Fibroblast of lung (primary cell): ENCODE measurements around the gene SCRN2. TPM values are rescaled to one million over a fixed set of nuclear protein-coding genes. Genes with fewer than 3 reads are reported as not detected.

Experiments used
- DNase-seq, 2 donors: peaks; one replicate each; pipeline versions ENCODE4 v3.0.0 to v3.0.0-alpha.2; 2010; ENCODE audit warnings: low read depth in 2 of 2
- H2AFZ ChIP-seq: 2 replicates; pipeline ENCODE4 v1.5.1; 2012; ENCODE audit warnings: low read length, control low read depth, inconsistent platforms
- H3K27ac ChIP-seq: 2 replicates; pipeline ENCODE4 v1.5.1; 2011; ENCODE audit warnings: low read length, control low read depth; ENCODE audit not compliant: insufficient read depth
- H3K27me3 ChIP-seq: 2 replicates; pipeline ENCODE4 v1.5.1; 2011; ENCODE audit warnings: mild to moderate bottlenecking, low read length; ENCODE audit not compliant: control insufficient read depth, insufficient read depth
- H3K36me3 ChIP-seq: 2 replicates; pipeline ENCODE4 v1.5.1; 2011; ENCODE audit warnings: low read length; ENCODE audit not compliant: control insufficient read depth, insufficient read depth
- H3K4me1 ChIP-seq: 2 replicates; pipeline ENCODE4 v1.5.1; 2011; ENCODE audit warnings: low read length; ENCODE audit not compliant: control insufficient read depth, insufficient read depth; ENCODE audit errors: extremely low read depth
- H3K4me2 ChIP-seq: 2 replicates; pipeline ENCODE4 v1.5.1; 2011; ENCODE audit warnings: low read length, control low read depth; ENCODE audit not compliant: insufficient read depth; ENCODE audit errors: extremely low read depth
- H3K4me3 ChIP-seq, 4 experiments: fragments of 200-600 bp in 1 of 4; sonication (generic) in 1 of 4; replicated peaks in 1 of 4; 2 replicates each; pipeline ENCODE4 v1.5.1; 2011 to 2016; ENCODE audit warnings: low read length in 4 of 4, low read depth in 3 of 4, mild to moderate bottlenecking in 3 of 4, control low read depth in 2 of 4, inconsistent platforms in 1 of 4, mixed read lengths in 1 of 4; ENCODE audit not compliant: insufficient read depth in 1 of 4; ENCODE audit errors: control extremely low read depth in 1 of 4
- H3K79me2 ChIP-seq: 2 replicates; pipeline ENCODE4 v1.5.1; 2012; ENCODE audit warnings: mild to moderate bottlenecking, low read length, inconsistent platforms; ENCODE audit not compliant: control insufficient read depth, insufficient read depth
- H3K9ac ChIP-seq: 2 replicates; pipeline ENCODE4 v1.5.1; 2011; ENCODE audit warnings: mild to moderate bottlenecking, low read length, control low read depth; ENCODE audit not compliant: insufficient read depth
- H3K9me3 ChIP-seq: 2 replicates; pipeline ENCODE4 v1.5.1; 2012; ENCODE audit warnings: low read depth, low read length; ENCODE audit not compliant: control insufficient read depth, insufficient read depth
- H4K20me1 ChIP-seq: 2 replicates; pipeline ENCODE4 v1.5.1; 2011; ENCODE audit warnings: low read length; ENCODE audit not compliant: control insufficient read depth, insufficient read depth; ENCODE audit errors: extremely low read depth
- CTCF ChIP-seq, 2 donors: IDR thresholded peaks in 1 of 2; conservative IDR thresholded peaks in 1 of 2; 1 replicate in 1 of 2; 2 replicates in 1 of 2; pipeline ENCODE4 v1.5.1; 2011 to 2012; ENCODE audit warnings: low read length in 2 of 2, control low read depth in 1 of 2, inconsistent platforms in 1 of 2, low read depth in 1 of 2, mild to moderate bottlenecking in 1 of 2
- EZH2 ChIP-seq: IDR thresholded peaks from 2 replicates; pipeline ENCODE4 v1.5.1; 2012; ENCODE audit warnings: low read length, control low read depth, mild to moderate bottlenecking; ENCODE audit errors: missing control alignments
- polyA plus RNA-seq, 2 donors: library from polyadenylated mRNA; depleted of rRNA in 1 of 2; stranded (reverse) in 1 of 2; unstranded in 1 of 2; fragments of >200 nt; gene quantifications; 2 replicates each; pipeline ENCODE4 v1.2.1, GENCODE V29; 2011 to 2012; ENCODE audit warnings: missing spikeins in 1 of 2
- total RNA-seq: library from RNA; depleted of rRNA; stranded (reverse); fragments of >200 nt; gene quantifications from 2 replicates; pipeline ENCODE4 v1.2.1, GENCODE V29; 2014

Gene SCRN2
- total and polyA plus RNA-seq, 2 donors (not counting 1 experiment from before 2014, with no cell fraction given), result 10.6 to 40.8 TPM

- no peak for TF ChIP-seq EZH2
- TF ChIP-seq CTCF (conservative IDR thresholded peaks at IDR 0.05 in 1 of 2, IDR thresholded peaks at IDR 0.05 in 1 of 2; ENCODE audit: low read depth in 1 of 2, low read length in 2 of 2), result no peak
- no peak overlapping the region for H3K4me3 ChIP-seq
These were observed 39.8 kb downstream of the SCRN2 start for GRCh38 chr17:47801176-47801765.

GRCh38 chr17:47800686-47801085 is 40.4 kb downstream of the SCRN2 start:
- no peaks in the 10 kb centered on the region for H3K4me1 ChIP-seq
- no peaks in the 10 kb centered on the region for H3K9me3 ChIP-seq
- no peaks in the 10 kb centered on the region for H4K20me1 ChIP-seq
- H3K9ac ChIP-seq, result no peak overlapping the region
- DNase-seq, result no peak
- H3K4me2 ChIP-seq, result no peak overlapping the region
- H3K79me2 ChIP-seq, result no peaks in the 10 kb centered on the region
- peaks cover 23% of the 10 kb centered on the region for H3K27me3 ChIP-seq
- no peak overlapping the region for H3K27ac ChIP-seq
- TF ChIP-seq EZH2, result no peak
- H3K36me3 ChIP-seq, result no peaks in the 10 kb centered on the region
- no peak overlapping the region for H3K4me3 ChIP-seq
- no peak overlapping the region for H2AFZ ChIP-seq

More at GRCh38 chr17:47801176-47801765, 39.8 kb downstream of the SCRN2 start:
- H3K79me2 ChIP-seq, result no peaks in the 10 kb centered on the region
- H3K9me3 ChIP-seq, result no peaks in the 10 kb centered on the region
- peaks cover 23% of the 10 kb centered on the region for H3K27me3 ChIP-seq
- H3K9ac ChIP-seq, result no peak overlapping the region
- no peaks in the 10 kb centered on the region for H3K4me1 ChIP-seq
- no peak overlapping the region for H3K27ac ChIP-seq
- H2AFZ ChIP-seq, result no peak overlapping the region
- no peaks in the 10 kb centered on the region for H3K36me3 ChIP-seq
- H3K4me2 ChIP-seq, result no peak overlapping the region
- H4K20me1 ChIP-seq, result no peaks in the 10 kb centered on the region
- DNase-seq, result no peak

- no peak for TF ChIP-seq CTCF (conservative IDR thresholded peaks at IDR 0.05 in 1 of 2, IDR thresholded peaks at IDR 0.05 in 1 of 2; ENCODE audit: low read depth in 1 of 2, low read length in 2 of 2)
- no peak for TF ChIP-seq EZH2
- Histone ChIP-seq H3K36me3 (no peaks in the 10 kb centered on the region), H4K20me1 (no peaks in the 10 kb centered on the region), H3K79me2 (no peaks in the 10 kb centered on the region), H3K9ac (no peak overlapping the region), H2AFZ (no peak overlapping the region), H3K27ac (no peak overlapping the region), H3K9me3 (no peaks in the 10 kb centered on the region), H3K4me2 (no peak overlapping the region), H3K4me3 (no peak overlapping the region), H3K27me3 (peaks cover 17% of the 10 kb centered on the region), H3K4me1 (no peaks in the 10 kb centered on the region)
- peak; percentile 7 to 10 for DNase-seq
These were observed 43.3 kb downstream of the SCRN2 start for GRCh38 chr17:47797797-47798196.
